ENCODE results near the gene SPECC1. TPM values are rescaled to one million over a fixed set of nuclear protein-coding genes. Genes with fewer than 3 reads are reported as not detected.

Gene SPECC1
- total and polyA plus RNA-seq, 9 of the 15 experiments (the other 6 are each of a cell fraction or from before 2014, with no cell fraction given): 2.4 to 19.6 (median 14.7) TPM

GRCh38 chr17:20171741-20172365 lies 162.7 kb downstream of the SPECC1 start (continued):
- TF ChIP-seq ATF4 (CRISPR knock-in tag; IDR thresholded peaks at IDR 0.05): no peak

- DNase-seq (ENCODE audit: extremely low read depth in 1 of 4, low spot score in 3 of 4) (no peak), ATAC-seq (peak; percentile 40), FAIRE-seq (no peak)
- Histone ChIP-seq H3K79me2 (ENCODE audit: control insufficient read depth, insufficient read depth, low read length) (no peaks in the 10 kb centered on the region), H3K27me3 (ENCODE audit: control insufficient read depth in 2 of 2, insufficient read depth in 2 of 2, low read length in 2 of 2) (no peaks in the 10 kb centered on the region), H2AFZ (ENCODE audit: low read depth, low read length) (no peak overlapping the region), H3K9ac (ENCODE audit: insufficient read depth in 1 of 2, low read depth in 2 of 2, low read length in 2 of 2) (no peak overlapping the region), H3K9me1 (ENCODE audit: control insufficient read depth, insufficient read depth, low read length) (no peaks in the 10 kb centered on the region), H3K4me3 (no peak overlapping the region), H3K4me2 (ENCODE audit: insufficient read depth, low read length) (no peak overlapping the region), H3K36me3 (ENCODE audit: control insufficient read depth, insufficient read depth, low read length) (no peaks in the 10 kb centered on the region), H3K4me1 (replicated peaks in 1 of 2; ENCODE audit: control insufficient read depth in 2 of 2, insufficient read depth in 2 of 2, low read length in 2 of 2) (peaks cover 3 to 9% of the 10 kb centered on the region in 2 experiments; a peak in 3 of 5 replicates), H4K20me1 (replicated peaks; ENCODE audit: control insufficient read depth, insufficient read depth, low read length) (no peaks in the 10 kb centered on the region; the same call in 1 of the 2 replicates), H3K27ac (ENCODE audit: extremely low read depth, low read depth, low read length) (no peak overlapping the region), H3K9me3 (replicated peaks; ENCODE audit: control insufficient read depth, insufficient read depth, low read depth, low read length) (no peaks in the 10 kb centered on the region)
- intact Hi-C loops (cut with micrococcal nuclease): no loop called here
- ChIA-PET POLR2A (interaction anchor here (0.5 kb wide), 1 partner anchor 407 kb away, joined by 3 read pairs; no protein-coding TSS in a partner anchor), CTCF (ENCODE audit: low intra/inter-chr PET ratio) (no interaction called here)
- BruUV-seq (replicated peaks): no TSS peak
- in situ Hi-C loops (cut with MboI): no loop called here
- WGBS (ENCODE audit: insufficient coverage, low coverage, missing lambda C conversion rate): 6% methylated on average over 2 of the region's 2 CpGs
- TF ChIP-seq ARID3A (IDR thresholded peaks at IDR 0.05; ENCODE audit: borderline replicate concordance, low read depth, low read length) (no peak), ZNF124 (CRISPR knock-in tag; IDR thresholded peaks at IDR 0.05) (no peak), POLR2B (IDR thresholded peaks at IDR 0.05; ENCODE audit: low read depth, partially characterized antibody) (no peak), XRCC5 (IDR thresholded peaks at IDR 0.05; ENCODE audit: low read depth, low read length) (no peak), ZNF518B (CRISPR knock-in tag; IDR thresholded peaks at IDR 0.05) (no peak), HMG20B (CRISPR knock-in tag; IDR thresholded peaks at IDR 0.05) (no peak), MAZ (CRISPR knock-in tag; conservative IDR thresholded peaks at IDR 0.05 in 1 of 2, IDR thresholded peaks at IDR 0.05 in 1 of 2) (no peak), POLR2A (conservative IDR thresholded peaks at IDR 0.05) (no peak), ZNF586 (CRISPR knock-in tag; conservative IDR thresholded peaks at IDR 0.05) (no peak), MXI1 (IDR thresholded peaks at IDR 0.05; ENCODE audit: low read depth, low read length) (no peak), ARNT (IDR thresholded peaks at IDR 0.05) (no peak), NR2C1 (IDR thresholded peaks at IDR 0.05) (no peak), NR2C1 (tag; IDR thresholded peaks at IDR 0.05) (no peak), MYBL2 (IDR thresholded peaks at IDR 0.05; ENCODE audit: low read depth) (no peak), MYBL2 (CRISPR knock-in tag; IDR thresholded peaks at IDR 0.05; ENCODE audit: borderline replicate concordance) (no peak)
Measured at GRCh38 chr17:20172376-20172775, 163.2 kb downstream of the SPECC1 start.
